Fibroblast of mammary gland (primary cell): ENCODE data around the gene SLC25A29.

Experiments
- DNase-seq: peaks from one replicate; pipeline ENCODE4 v3.0.0-alpha.2; 2010; ENCODE audit warnings: low read depth
- H3K4me3 ChIP-seq: 2 replicates; pipeline ENCODE4 v1.5.1; 2011; ENCODE audit warnings: low read depth, mild to moderate bottlenecking, low read length, moderate library complexity; ENCODE audit not compliant: control insufficient read depth
- CTCF ChIP-seq: conservative IDR thresholded peaks from 2 replicates; pipeline ENCODE4 v1.5.1; 2011; ENCODE audit warnings: low read depth, low read length, inconsistent platforms; ENCODE audit not compliant: control insufficient read depth, insufficient read depth

Gene SLC25A29

GRCh38 chr14:100282083-100282350 is 24.2 kb downstream of the SLC25A29 start:
- no peak for DNase-seq
- TF ChIP-seq CTCF, result no peak
- no peak overlapping the region for H3K4me3 ChIP-seq

GRCh38 chr14:100281286-100282082 is 24.8 kb downstream of the SLC25A29 start:
- H3K4me3 ChIP-seq, result no peak overlapping the region
- no peak for TF ChIP-seq CTCF
- no peak for DNase-seq

GRCh38 chr14:100279563-100279962 is 26.7 kb downstream of the SLC25A29 start:
- no peak for TF ChIP-seq CTCF
- H3K4me3 ChIP-seq, result no peak overlapping the region

GRCh38 chr14:100279133-100279532 is 27.1 kb downstream of the SLC25A29 start:
- no peak for DNase-seq
- no peak for TF ChIP-seq CTCF
- H3K4me3 ChIP-seq, result no peak overlapping the region

More at GRCh38 chr14:100279563-100279962, 26.7 kb downstream of the SLC25A29 start:
- DNase-seq, result no peak

- DNase-seq, result peak; percentile 50
- no peak overlapping the region for H3K4me3 ChIP-seq
- peak; percentile 24 for TF ChIP-seq CTCF
These were observed 27.5 kb downstream of the SLC25A29 start for GRCh38 chr14:100278702-100279101.

GRCh38 chr14:100275214-100275613 is 31.0 kb downstream of the SLC25A29 start:
- H3K4me3 ChIP-seq, result no peak overlapping the region
- no peak for TF ChIP-seq CTCF
- no peak for DNase-seq
